Measurements from ENCODE around the gene IGFN1. TPM values are rescaled to one million over a fixed set of nuclear protein-coding genes. Genes with fewer than 3 reads are reported as not detected.

Gene IGFN1
- total and polyA plus RNA-seq, 2 experiments from 2014 or later, result not detected

GRCh38 chr1:201270616-201271390 lies 80.2 kb downstream of the IGFN1 start:
- Histone ChIP-seq H3K4me3 (no peak overlapping the region), H2AFZ (no peak overlapping the region), H3K27me3 (ENCODE audit: insufficient read depth) (no peaks in the 10 kb centered on the region), H3K9me2 (ENCODE audit: insufficient read depth) (no peaks in the 10 kb centered on the region), H4K20me1 (replicated peaks; ENCODE audit: insufficient read depth) (no peaks in the 10 kb centered on the region), H3K36me3 (ENCODE audit: insufficient read depth) (no peaks in the 10 kb centered on the region), H3F3A (replicated peaks; ENCODE audit: low read depth) (no peaks in the 10 kb centered on the region), H3K4me2 (no peak overlapping the region), H3K79me2 (replicated peaks; ENCODE audit: insufficient read depth) (no peaks in the 10 kb centered on the region), H3K27ac (ENCODE audit: low read depth) (no peak overlapping the region), H3K4me1 (ENCODE audit: insufficient read depth) (no peaks in the 10 kb centered on the region)
- Mint-ChIP-seq H3K4me3 (no peak overlapping the region), H3K9me3 (no peaks in the 10 kb centered on the region), H3K4me1 (peaks cover 4% of the 10 kb centered on the region; the same call in 2 of the 3 replicates), H3K27me3 (ENCODE audit: insufficient read depth, low read depth, poor library complexity) (peaks cover 5% of the 10 kb centered on the region), H3K27ac (no peak overlapping the region), H3K36me3 (ENCODE audit: low read depth) (no peaks in the 10 kb centered on the region; the same call in 2 of the 3 replicates)
- no peak for DNase-seq (ENCODE audit: low spot score)
- no peak for ATAC-seq
- TF ChIP-seq ZNF331 (CRISPR knock-in tag; IDR thresholded peaks at IDR 0.05; ENCODE audit: low read depth), result no peak
- no peak for TF ChIP-seq CREB1 (CRISPR knock-in tag; IDR thresholded peaks at IDR 0.05; ENCODE audit: low read depth)
- no peak for TF ChIP-seq REST (IDR thresholded peaks at IDR 0.05; ENCODE audit: unreplicated experiment)
- no peak for TF ChIP-seq NANOG (IDR thresholded peaks at IDR 0.05; ENCODE audit: borderline replicate concordance)
- no peak for TF ChIP-seq JUNB (IDR thresholded peaks at IDR 0.05; ENCODE audit: unreplicated experiment)
- TF ChIP-seq CTCF (conservative IDR thresholded peaks at IDR 0.05; ENCODE audit: low read depth in 2 of 2), result no peak

- no peak overlapping the region for H2AFZ ChIP-seq
- H3K4me3 ChIP-seq, result no peak overlapping the region
- peaks cover 9% of the 10 kb centered on the region; the same call in 2 of the 3 replicates for H3K4me1 Mint-ChIP-seq
- no peaks in the 10 kb centered on the region for H3K9me2 ChIP-seq (ENCODE audit: insufficient read depth)
- no peaks in the 10 kb centered on the region for H3K36me3 ChIP-seq (ENCODE audit: insufficient read depth)
- H3K4me1 ChIP-seq (ENCODE audit: insufficient read depth), result no peaks in the 10 kb centered on the region
- DNase-seq (ENCODE audit: low spot score) (peak; percentile 27), ATAC-seq (no peak)
- no peak overlapping the region for H3K27ac Mint-ChIP-seq
- no peaks in the 10 kb centered on the region; the same call in 2 of the 3 replicates for H3K36me3 Mint-ChIP-seq (ENCODE audit: low read depth)
- H3K27me3 ChIP-seq (ENCODE audit: insufficient read depth), result no peaks in the 10 kb centered on the region
- H3K9me3 Mint-ChIP-seq, result no peaks in the 10 kb centered on the region
- H3K4me2 ChIP-seq, result no peak overlapping the region
- H3K27me3 Mint-ChIP-seq (ENCODE audit: insufficient read depth, low read depth, poor library complexity), result peaks cover 11% of the 10 kb centered on the region
- no peak overlapping the region for H3K27ac ChIP-seq (ENCODE audit: low read depth)
- no peaks in the 10 kb centered on the region for H4K20me1 ChIP-seq (replicated peaks; ENCODE audit: insufficient read depth)
- no peaks in the 10 kb centered on the region for H3K79me2 ChIP-seq (replicated peaks; ENCODE audit: insufficient read depth)
- H3F3A ChIP-seq (replicated peaks; ENCODE audit: low read depth), result no peaks in the 10 kb centered on the region
- H3K4me3 Mint-ChIP-seq, result no peak overlapping the region
- TF ChIP-seq STAT1 (IDR thresholded peaks at IDR 0.05; ENCODE audit: unreplicated experiment) (no peak), JUNB (IDR thresholded peaks at IDR 0.05; ENCODE audit: unreplicated experiment) (no peak), REST (IDR thresholded peaks at IDR 0.05; ENCODE audit: unreplicated experiment) (no peak)
Observed at GRCh38 chr1:201272799-201273198, 82.2 kb downstream of the IGFN1 start.
